HTERT RPE-1 (cell line): Measurements from ENCODE around the gene CUL4B.
"Not testable (repeated sequence)": the region's sequence is repeated elsewhere in the genome, so short reads cannot be mapped to it uniquely, and the experiment has no call there.

Source experiments
- in situ Hi-C: fragments of 300-500 bp; cut with MboI; formaldehyde crosslinking; loops from 4 replicates; pipeline ENCODE4 v1.14.3; 2020; ENCODE audit warnings: low sequenced_read_pairs

Gene CUL4B

DNA sequence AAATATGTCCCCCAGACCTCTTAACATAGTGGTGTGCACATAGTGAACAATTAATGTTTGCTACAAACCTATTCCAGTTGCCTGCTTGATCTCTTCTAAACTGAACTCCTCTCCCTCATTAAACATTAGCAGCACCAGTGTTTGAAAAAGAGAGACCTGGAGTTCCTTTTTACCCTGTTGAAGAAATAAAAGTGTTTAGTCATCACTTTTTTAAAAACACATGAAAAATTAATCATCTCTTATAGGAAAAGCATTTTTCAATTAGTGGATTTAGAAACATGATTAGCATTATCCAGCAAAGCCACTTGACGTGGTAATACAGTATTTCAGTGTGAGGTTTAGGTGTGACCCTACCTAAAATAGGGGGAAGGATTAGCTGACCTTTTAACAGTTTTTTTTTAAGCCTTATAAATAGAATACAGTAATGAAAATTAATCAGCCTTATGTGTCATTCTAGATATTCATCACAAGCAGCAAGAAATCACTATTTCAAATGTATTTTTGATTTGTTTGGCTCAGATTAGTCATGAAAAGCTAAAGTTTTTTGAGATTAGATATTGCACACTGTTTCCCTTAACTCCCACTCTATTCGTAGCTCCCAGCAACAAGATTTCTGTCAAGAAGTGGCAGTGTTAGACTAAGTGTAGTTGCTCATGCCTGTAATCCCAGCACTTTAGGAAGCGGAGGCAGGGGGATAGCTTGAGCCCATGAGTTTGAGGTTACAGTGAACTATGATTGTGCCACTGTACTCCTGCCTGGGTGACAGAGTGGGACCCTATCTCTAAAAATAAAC, 26.2 kb downstream of the CUL4B start:
- in situ Hi-C loops = no loop called here

DNA sequence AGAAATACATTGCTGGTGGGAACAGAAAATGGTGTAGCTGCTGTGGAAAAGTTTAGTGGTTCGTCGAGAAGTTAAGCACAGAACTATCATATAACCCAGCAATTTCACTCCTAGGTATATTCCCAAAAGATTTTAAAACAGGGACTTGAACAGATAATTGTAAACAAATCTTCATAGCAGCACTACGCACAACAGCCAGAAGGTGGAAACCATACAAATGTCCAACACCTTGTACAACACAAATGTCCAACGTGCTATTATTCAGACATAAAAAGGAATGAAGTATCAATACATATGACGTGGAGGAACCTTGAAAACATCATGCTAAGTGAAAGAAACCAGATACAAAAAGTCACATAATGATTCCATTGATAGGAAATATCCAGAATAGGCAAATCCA, 37.9 kb downstream of the CUL4B start:
- in situ Hi-C loops = no loop called here

DNA sequence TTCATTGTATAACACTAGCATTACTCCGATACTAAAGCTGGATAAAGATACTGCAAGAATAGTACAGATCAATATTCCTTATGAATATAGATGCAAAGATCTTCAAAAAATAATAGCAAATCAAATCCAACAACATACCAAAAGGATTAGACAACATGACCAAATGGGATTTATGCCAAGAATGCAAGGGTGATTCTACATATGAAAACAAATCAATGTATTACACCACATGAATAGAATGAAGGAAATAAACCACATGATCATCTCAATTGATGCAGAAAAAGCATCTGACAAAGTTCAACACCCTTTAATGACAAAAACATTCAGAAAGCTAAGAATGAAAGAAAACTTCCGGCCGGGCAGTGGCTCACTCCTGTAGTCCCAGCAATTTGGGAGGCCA, 42.8 kb downstream of the CUL4B start:
- in situ Hi-C loops = no loop called here

DNA sequence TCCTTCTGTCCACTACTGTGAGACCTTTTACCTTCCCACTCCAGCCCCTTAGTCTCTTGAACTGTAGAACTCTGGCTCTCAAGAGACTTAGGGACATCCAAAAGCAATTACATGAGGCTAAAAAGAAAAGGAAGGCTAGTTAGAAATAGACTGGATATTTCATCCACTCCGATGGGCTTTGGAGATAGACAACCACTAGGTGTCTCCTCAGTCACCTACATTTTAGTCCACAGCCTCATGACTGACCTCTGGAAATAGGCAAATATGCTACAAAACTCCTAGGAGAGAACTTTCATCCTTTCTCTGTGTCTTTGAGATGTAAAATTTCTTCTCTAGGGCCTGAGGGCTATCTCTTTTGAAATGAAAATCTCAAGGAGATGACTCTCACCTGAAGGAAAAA, 46.5 kb downstream of the CUL4B start:
- in situ Hi-C loops = no loop called here

DNA sequence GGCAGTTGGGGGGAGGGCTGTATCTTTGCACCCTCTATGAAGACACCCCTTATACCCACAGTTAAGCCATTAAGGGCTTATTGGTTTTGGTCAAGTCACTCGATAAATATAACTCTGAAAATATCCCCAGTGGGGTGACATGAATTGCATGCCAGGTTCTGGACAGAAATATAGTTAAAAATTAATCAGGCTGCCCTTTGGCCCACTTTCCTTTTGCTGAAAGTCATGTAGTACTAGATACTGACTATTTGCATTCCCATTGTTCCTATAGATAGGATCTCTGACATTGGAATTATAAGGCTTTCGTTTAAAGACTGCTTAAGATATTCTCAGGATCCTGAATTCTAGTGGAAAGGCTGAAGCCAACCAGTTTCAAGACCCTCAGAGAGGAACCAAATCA, 48.1 kb downstream of the CUL4B start:
- in situ Hi-C loops = no loop called here

DNA sequence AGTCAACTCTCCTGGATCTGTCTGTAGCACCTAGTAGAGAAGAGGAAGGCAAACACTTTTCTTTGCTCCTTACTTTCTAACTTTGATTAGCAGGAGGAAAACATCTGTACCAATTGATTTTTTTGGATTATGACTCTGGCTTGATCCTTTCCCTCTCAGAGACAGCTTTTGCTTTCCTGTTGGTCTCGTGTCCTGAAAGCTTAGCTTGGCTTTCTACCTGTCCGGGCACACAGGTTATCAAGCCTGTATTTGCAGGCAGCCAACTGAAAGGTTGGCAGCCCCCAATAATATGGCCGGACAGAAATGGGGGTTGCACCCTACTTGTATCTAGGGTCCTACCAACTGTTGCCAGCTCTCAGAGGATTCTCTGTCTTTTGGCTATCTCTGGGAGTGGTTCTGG, 48.5 kb downstream of the CUL4B start:
- in situ Hi-C loops = no loop called here

DNA sequence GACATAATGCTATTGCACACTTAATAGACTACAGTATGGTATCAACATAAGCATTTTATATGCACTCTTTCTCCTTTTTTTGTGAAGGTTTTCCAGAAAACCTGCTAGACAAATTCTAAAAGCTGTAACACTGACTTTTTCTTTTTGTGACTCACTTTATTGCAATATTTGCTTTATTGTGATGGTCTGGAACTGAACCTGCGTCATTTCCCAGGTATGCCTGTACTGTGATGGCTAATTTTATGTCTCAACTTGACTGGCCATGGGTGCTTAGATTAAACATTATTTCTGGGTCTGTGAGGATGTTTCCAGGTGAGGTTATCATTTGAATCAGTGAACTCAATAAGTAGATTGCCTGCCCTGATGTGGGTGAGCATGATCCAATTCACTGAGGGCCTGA, 56.2 kb downstream of the CUL4B start:
- in situ Hi-C loops = no loop called here

DNA sequence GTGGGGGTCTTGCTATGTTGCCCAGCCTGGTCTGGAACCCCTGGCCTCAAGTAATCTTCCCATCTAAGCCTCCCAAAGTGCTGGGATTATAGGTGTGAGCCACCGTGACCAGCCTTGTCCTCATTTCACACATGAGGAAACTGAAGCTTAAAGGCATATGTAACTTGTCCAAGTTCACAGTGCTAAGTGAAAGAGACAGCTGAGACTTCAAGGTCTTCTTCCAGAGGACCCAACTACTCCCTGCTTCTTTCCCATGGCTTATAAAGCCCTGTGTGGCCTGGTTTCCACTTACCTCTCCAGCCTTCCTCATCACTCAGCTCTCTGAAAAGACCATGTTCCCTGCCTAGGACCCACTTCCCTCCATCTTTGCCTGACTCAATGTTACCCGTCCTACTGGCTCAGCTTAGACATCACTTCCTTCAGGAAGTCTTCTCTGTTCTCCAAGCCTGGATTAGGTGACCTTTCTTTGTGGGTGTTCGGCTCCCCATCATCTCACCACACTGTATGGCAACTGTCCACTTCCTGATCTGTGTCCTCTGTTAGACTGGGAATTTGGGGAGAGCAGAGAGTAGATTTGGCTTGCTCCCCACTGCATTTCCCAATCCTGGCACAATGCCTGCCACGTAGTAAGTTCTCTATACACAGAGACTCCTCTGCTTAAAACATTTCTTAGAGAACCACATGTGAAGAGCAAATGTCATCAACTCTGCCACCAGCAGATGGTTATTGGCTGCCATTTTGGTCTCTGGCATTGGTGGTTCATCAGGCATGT, 61.3 kb downstream of the CUL4B start:
- in situ Hi-C loops = no loop called here

DNA sequence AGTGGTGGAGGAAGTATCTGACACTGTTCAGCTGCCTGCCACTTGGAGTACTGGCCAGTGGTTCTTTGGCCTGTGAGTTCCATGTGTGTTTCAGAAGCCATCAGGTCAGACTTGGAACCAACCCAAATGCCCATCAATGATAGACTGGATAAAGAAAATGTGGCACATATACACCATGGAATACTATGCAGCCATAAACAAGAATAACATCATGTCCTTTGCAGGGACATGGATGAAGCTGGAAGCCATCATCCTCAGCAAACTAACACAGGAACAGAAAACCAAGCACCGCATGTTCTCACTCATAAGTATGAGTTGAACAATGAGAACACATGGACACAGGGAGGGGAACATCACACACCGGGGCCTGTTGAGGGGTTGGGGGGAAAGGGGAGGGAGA, 70.6 kb downstream of the CUL4B start:
- in situ Hi-C loops = not testable (repeated sequence)

DNA sequence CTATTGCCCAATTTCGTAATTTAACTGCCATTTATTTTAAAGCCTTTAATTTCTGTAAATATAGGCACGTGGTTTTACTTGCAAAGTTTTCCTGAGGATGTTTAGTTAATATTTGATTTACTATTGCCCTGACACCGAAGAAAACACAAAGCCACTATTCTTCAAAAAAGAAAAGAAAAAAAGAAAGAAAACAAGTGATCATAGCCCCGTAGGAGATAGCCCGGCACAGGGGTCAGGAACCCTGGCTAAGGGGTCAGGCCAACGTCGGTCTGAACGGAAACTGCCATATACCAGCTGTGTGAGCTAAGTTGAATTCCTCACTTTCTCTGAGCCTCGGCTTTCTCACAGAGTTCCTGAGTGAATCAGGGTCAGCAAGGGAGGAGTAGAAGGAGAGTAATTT, 74.0 kb downstream of the CUL4B start:
- in situ Hi-C loops = no loop called here

DNA sequence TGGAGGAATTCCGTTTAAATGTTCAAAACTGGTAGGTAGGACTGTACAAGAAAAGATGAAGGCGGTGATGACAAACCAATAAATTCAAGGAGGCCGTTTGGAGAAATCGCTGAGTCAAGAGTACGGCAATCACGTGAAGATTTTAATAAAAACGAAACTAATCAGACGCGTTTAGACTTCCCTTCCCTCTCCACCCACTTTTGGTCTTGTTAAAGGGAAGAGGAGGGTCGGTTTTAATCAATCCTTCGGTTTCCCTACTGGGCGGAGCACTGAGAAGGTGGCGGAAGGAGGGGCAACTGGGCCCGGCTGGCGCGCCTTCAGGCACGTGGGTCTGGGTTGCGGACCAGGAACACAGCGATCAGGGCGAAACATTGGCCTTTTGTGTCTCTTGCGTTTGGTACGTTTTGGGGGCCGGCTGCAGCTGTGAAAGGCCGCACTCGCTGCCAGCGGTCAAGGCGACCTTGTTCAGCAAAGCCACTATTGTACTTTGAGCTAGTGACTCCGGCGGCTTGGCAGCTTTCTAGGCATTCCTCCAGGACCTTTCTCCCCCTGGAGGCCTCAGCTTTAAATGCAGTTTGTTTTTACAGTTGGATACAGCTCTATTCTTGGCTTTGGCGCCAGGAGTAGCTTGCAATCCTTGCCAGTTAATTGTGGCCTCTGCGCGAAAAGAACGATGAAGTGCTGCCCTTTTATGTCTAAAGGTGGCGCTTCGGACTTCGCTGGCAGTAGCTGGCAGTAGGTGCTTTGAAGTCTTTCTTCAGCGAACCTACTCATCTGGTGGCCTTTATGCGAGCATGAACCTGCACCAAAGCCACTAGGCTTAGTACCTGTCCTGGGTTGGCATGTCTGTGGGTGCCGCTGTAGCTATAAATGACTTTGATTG, 74.9 kb downstream of the CUL4B start:
- in situ Hi-C loops = no loop called here

DNA sequence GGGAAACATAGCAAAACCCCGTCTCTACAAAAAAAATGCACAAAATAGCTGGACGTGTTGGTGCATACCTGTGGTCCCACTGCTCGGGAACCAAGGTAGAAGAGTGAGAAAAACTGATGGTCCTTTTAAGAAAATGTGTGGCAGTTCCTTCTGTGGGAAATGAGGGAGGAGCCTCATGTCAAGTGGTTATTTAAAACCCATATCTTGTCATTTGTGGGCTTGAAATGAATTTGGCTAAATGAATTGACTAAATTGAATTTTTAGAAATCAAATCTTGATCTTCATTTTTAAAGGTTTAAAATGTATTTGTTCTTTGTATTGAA, 75.5 kb downstream of the CUL4B start:
- in situ Hi-C loops = no loop called here

DNA sequence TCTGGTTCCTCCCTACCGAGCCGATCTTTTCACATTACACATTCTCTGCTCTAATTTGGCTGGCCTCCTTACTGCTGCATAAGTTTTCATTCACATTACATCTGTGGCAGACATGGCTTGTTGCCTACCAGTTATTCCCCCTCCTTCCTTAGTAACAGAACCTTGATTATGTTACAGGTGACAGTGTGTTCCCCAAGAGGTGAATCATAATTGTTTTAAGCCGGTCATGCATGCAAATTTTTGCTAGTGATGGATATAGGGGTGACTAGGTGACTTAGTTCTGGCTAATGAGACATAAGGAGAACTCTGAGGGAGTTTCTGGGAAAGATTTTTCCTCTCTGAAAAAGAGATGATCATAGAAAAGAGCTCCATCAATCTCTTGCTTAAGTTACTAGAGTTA, 83.3 kb downstream of the CUL4B start:
- in situ Hi-C loops = no loop called here

DNA sequence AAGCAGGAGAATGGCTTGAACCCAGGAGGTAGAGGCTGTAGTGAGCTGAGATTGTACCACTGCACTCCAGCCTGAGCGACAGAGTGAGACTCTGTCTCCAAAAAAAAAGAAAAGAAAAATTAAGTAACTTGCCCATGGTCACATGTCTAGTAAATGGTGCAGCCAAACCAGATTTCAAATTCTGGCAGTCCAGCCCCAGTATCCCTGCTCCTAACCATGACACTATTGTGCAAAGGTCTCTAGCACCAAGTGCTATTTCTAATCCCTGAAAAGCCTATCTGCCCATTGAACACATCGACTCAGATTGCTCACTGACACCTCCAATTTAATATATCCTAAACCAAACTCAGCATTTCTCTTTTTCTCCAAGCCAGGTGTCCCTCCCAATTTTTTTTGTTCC, 84.0 kb downstream of the CUL4B start:
- in situ Hi-C loops = no loop called here

DNA sequence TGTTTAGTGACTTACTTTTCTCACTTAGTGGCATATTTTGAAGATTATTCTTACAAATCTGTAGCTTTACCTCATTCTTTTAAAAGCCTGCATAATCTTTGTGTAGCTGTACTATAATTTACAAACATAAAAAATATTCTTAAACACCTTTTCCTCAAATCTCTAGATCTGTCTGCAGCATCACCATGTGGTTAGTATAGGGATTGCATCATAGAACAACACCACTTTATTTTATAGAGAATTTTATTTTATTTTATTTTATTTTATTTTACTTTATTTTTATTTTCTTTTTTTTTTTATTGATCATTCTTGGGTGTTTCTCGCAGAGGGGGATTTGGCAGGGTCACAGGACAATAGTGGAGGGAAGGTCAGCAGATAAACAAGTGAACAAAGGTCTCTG, 85.3 kb downstream of the CUL4B start:
- in situ Hi-C loops = not testable (repeated sequence)
